D721Med (cell line): ENCODE results near the gene MOCS2.
"Not testable (repeated sequence)": the region's sequence is repeated elsewhere in the genome, so short reads cannot be mapped to it uniquely, and the experiment has no call there.

Source experiments
- DNase-seq: peaks from one replicate; pipeline ENCODE4 v3.0.0; 2011; ENCODE audit warnings: low spot score; ENCODE audit not compliant: insufficient read length
- FAIRE-seq: peaks from 2 replicates; lab custom pipeline; 2011; peaks lifted over from hg19 to GRCh38; lab: Jason Lieb, UNC
- TF ChIP-seq, protein P1 (sequence below): IDR thresholded peaks from 2 replicates; pipeline ENCODE4 v1.5.1; 2012; ENCODE audit warnings: mild to moderate bottlenecking, control low read depth; ENCODE audit not compliant: insufficient read depth; ENCODE audit errors: missing control alignments

The MOCS2 gene

DNA sequence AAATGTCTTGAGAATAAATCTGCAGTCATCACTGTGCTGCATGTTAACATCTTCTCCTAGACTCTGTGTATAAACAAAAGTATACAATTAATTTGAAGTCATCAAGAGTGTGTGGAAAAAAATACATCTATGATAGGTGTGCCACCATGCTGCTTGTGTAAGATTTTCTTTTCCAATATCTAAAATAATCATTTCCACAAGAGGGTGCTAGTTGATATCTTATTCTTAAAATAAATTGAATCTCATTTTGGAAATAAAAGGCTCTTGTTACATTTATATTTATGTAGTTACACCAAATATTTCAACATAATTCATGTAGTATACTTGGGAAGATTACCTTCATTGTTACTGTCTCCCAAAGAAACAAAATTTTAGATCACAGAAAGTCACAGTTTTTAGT is 14.1 kb upstream of the MOCS2 start:
- no peak for FAIRE-seq
- TF ChIP-seq, protein P1, sequence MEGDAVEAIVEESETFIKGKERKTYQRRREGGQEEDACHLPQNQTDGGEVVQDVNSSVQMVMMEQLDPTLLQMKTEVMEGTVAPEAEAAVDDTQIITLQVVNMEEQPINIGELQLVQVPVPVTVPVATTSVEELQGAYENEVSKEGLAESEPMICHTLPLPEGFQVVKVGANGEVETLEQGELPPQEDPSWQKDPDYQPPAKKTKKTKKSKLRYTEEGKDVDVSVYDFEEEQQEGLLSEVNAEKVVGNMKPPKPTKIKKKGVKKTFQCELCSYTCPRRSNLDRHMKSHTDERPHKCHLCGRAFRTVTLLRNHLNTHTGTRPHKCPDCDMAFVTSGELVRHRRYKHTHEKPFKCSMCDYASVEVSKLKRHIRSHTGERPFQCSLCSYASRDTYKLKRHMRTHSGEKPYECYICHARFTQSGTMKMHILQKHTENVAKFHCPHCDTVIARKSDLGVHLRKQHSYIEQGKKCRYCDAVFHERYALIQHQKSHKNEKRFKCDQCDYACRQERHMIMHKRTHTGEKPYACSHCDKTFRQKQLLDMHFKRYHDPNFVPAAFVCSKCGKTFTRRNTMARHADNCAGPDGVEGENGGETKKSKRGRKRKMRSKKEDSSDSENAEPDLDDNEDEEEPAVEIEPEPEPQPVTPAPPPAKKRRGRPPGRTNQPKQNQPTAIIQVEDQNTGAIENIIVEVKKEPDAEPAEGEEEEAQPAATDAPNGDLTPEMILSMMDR, result peak; percentile 2
- DNase-seq, result no peak

DNA sequence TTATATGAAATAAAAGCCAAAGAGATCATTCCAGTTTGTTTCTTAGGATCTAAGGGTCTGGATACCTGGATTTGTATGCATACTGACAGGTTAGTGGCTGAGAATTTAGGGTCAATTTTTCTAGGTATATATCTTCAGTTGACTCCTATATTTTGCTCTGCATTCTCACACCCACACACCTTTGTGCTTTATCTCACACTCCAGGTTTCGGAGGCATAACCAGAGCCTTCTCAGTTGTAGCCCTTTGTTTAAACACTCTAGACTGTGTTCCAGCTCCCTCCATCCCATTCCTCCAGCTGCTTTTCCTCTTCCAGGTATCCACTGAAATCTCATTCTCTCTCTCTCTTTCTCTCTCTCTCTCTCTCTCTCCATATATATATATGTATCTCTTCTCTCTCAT is 10.6 kb upstream of the MOCS2 start:
- TF ChIP-seq, protein P1, result no peak
- FAIRE-seq, result no peak
- no peak for DNase-seq

DNA sequence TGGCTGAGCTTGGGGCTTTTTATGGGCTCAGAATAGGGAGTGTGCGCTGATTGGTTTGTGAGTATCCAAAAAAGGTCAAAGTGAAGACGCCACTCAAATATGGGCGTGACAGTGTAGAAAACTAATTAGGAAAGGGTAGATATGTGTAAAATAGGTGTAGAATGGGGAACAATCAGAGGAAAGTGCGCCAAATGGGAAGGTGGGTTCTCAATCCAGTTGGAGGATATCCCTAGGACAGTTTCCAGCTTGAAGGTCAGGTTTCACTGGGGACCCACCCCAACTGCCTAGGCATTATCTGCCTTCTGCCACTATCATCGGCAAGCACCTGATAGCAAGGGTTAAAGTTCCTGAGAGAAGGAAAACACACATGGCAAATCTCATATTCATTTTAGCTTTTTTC is 9.3 kb upstream of the MOCS2 start:
- FAIRE-seq, result no peak
- TF ChIP-seq, protein P1, result no peak
- no peak for DNase-seq

DNA sequence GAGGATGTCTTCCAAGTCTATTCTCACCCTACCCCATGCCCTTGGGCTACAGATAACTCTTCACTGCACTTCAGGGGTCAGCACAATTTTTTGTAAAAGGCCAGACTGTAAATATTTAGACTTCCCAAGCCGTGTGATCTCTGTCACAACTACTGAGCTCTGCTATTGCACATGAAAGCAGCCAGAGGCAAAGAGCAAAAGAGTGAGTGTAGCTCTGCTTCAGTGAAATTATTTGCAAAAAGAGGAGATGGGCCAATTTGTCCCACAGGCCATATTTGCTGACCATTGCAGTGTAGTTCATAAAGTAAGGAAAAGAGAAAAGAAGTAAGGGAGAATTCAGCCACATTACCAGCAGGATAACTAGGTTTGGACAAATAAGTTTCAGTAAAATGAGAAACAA is 7.0 kb upstream of the MOCS2 start:
- TF ChIP-seq, protein P1, result no peak
- FAIRE-seq, result no peak
- no peak for DNase-seq

DNA sequence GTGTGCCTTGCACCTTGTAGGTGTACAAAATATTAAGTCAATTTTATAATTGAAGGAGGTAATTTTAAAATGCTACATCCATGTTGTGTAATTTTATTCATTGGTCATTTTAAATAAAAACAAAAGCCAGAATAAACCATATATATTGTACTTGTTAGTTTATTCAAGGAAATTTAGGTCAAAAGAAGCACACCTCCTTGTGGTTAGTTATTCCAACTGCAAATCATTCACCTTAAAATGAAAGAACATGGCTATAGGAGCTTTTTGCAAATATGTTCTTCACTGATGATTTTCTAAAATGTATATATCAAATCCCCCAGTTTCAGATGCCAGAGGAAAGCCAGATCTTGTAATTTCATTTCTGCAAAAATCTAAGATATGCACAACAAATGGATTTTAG is 5.4 kb upstream of the MOCS2 start:
- DNase-seq, result no peak
- FAIRE-seq, result no peak
- TF ChIP-seq, protein P1, result no peak

DNA sequence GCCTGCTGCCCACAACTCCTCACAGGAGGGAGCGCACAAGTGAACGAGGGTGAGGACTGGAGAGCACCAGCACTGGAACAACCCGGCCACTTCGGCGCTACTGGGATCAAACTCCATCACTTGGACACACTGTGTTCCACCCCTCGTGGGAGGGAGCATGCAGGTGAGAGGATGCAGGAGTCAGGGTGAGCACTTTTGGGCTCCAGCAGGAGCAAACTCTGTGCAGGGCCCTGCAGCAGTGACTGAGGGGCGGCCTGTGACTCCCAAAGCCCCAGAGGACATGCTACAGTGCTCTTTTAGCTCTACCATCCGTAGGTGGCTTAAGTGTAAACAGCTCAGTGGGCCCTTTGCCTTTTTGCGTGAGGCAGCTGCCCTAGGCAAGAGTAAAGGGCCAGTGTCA is 4.4 kb upstream of the MOCS2 start:
- DNase-seq, result no peak
- TF ChIP-seq, protein P1, result no peak
- no peak for FAIRE-seq

DNA sequence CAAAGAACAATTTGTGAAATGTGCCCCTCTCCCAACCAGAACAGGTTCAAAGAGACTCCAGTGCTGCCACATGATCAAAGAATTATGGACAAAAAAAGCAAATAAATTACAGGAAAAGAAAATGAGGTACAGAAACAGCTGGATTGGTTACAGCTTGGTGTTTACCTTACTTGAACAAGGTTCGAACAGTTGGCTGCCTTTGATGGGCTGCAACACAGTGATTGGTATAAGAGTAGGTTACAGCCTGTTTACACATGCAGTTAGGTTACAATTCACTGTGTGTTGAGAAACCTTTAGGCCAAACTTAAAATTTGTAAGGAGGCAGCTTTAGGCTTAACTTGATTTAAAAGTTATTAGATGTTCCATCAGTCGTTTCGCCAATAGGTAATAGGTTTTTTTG is 3.4 kb upstream of the MOCS2 start:
- TF ChIP-seq, protein P1, result no peak
- no peak for FAIRE-seq

DNA sequence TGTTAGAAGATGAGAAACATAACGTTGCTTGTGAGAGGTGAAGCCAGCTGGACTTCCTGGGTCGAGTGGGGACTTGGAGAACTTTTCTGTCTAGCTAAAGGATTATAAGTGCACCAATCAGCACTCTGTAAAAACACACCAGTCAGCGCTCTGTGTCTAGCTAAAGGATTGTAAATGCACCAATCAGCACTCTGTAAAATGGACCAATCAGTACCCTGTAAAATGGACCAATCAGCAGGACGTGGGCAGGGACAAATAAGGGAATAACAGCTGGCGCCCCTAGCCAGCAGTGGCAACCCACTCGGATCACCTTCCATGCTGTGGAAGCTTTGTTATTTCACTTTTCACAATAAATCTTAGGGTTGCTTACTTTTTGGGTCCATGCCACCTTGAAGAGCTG is 2.8 kb upstream of the MOCS2 start:
- not testable (repeated sequence) for DNase-seq, FAIRE-seq

More for the DNA sequence above, 3.4 kb upstream of the MOCS2 start:
- no peak for DNase-seq
